Stomach smooth muscle (tissue), 2 donors: ENCODE results near the gene CCDC142.

Source experiments
- H3K27ac ChIP-seq: one replicate; pipeline ENCODE4 v1.7.0; 2013; ENCODE audit warnings: mild to moderate bottlenecking, low read length, inconsistent platforms
- H3K27me3 ChIP-seq, 2 donors: one replicate each; pipeline ENCODE4 v1.7.0; 2013; ENCODE audit warnings: low read length in 2 of 2; ENCODE audit not compliant: insufficient read depth in 2 of 2, control insufficient read depth in 1 of 2
- H3K36me3 ChIP-seq, 2 donors: one replicate each; pipeline ENCODE4 v1.7.0; 2013; ENCODE audit warnings: low read length in 2 of 2; ENCODE audit not compliant: control insufficient read depth in 2 of 2, insufficient read depth in 2 of 2
- H3K4me1 ChIP-seq: one replicate; pipeline ENCODE4 v1.7.0; 2013; ENCODE audit warnings: low read length; ENCODE audit not compliant: control insufficient read depth, insufficient read depth
- H3K4me3 ChIP-seq, 2 donors: one replicate each; pipeline ENCODE4 v1.7.0; 2013; ENCODE audit warnings: low read length in 2 of 2
- H3K9ac ChIP-seq, 2 donors: one replicate each; pipeline ENCODE4 v1.7.0; 2013; ENCODE audit warnings: low read length in 2 of 2, mild to moderate bottlenecking in 1 of 2
- H3K9me3 ChIP-seq, 2 donors: one replicate each; pipeline ENCODE4 v1.7.0; 2013; ENCODE audit warnings: low read length in 2 of 2; ENCODE audit not compliant: control insufficient read depth in 2 of 2
- donor health status: healthy.
- donor health status: Pancreatic carcinoma.

CCDC142 gene

GRCh38 chr2:74525717-74526648 is 43.2 kb upstream of the CCDC142 start, which contains the start of gene DQX1:
Gene DQX1 (minus strand): TSS chr2:74526231. CDS start chr2:74525729, 502 bp downstream.
- Histone ChIP-seq H3K27ac (no peak within 1 kb of the TSS), H3K4me3 (no peak within 1 kb of the TSS), H3K36me3 (peaks cover 19 to 22% of the 10 kb centered on the region in 2 donors), H3K27me3 (no peaks in the 10 kb centered on the region), H3K9ac (no peak within 1 kb of the TSS), H3K4me1 (peaks cover 24% of the 10 kb centered on the region), H3K9me3 (no peaks in the 10 kb centered on the region)

GRCh38 chr2:74524955-74525716 is 42.3 kb upstream of the CCDC142 start:
- Histone ChIP-seq H3K27ac (no peak overlapping the region), H3K4me3 (no peak overlapping the region), H3K27me3 (peaks cover 3 to 4% of the 10 kb centered on the region in 2 donors), H3K36me3 (peaks cover 19 to 22% of the 10 kb centered on the region in 2 donors), H3K9ac (no peak overlapping the region), H3K9me3 (no peaks in the 10 kb centered on the region), H3K4me1 (peaks cover 17% of the 10 kb centered on the region)

GRCh38 chr2:74524005-74524404 is 41.2 kb upstream of the CCDC142 start:
- Histone ChIP-seq H3K4me3 (no peak overlapping the region), H3K27me3 (peaks cover 10 to 13% of the 10 kb centered on the region in 2 donors), H3K9ac (no peak overlapping the region), H3K27ac (no peak overlapping the region), H3K4me1 (peaks cover 13% of the 10 kb centered on the region), H3K36me3 (peaks cover 19 to 22% of the 10 kb centered on the region in 2 donors), H3K9me3 (no peaks in the 10 kb centered on the region)

GRCh38 chr2:74522516-74522915 is 39.7 kb upstream of the CCDC142 start:
- no peak overlapping the region for H3K9ac ChIP-seq

GRCh38 chr2:74516650-74517049 is 33.9 kb upstream of the CCDC142 start:
- no peaks in the 10 kb centered on the region for H3K9me3 ChIP-seq
- no peak overlapping the region for H3K27ac ChIP-seq
- H3K36me3 ChIP-seq = no peaks in the 10 kb centered on the region
- no peak overlapping the region for H3K9ac ChIP-seq
- peaks cover 69 to 76% of the 10 kb centered on the region in 2 donors for H3K27me3 ChIP-seq
- H3K4me1 ChIP-seq = peaks cover 20% of the 10 kb centered on the region
- peak overlapping the region in 1 of 2 donors; percentile 52 for H3K4me3 ChIP-seq

More at GRCh38 chr2:74522516-74522915, 39.7 kb upstream of the CCDC142 start:
- Histone ChIP-seq H3K4me1 (peaks cover under 1% of the 10 kb centered on the region), H3K27ac (no peak overlapping the region), H3K36me3 (peaks cover 15% of the 10 kb centered on the region in 2 donors), H3K9me3 (no peaks in the 10 kb centered on the region), H3K4me3 (no peak overlapping the region), H3K27me3 (peaks cover 22 to 25% of the 10 kb centered on the region in 2 donors)

GRCh38 chr2:74515981-74516633 is 33.3 kb upstream of the CCDC142 start:
- Histone ChIP-seq H3K27ac (no peak overlapping the region), H3K36me3 (no peaks in the 10 kb centered on the region), H3K9me3 (no peaks in the 10 kb centered on the region), H3K9ac (no peak overlapping the region), H3K4me3 (peak overlapping the region in 1 of 2 donors; percentile 52), H3K4me1 (peaks cover 20% of the 10 kb centered on the region), H3K27me3 (peaks cover 75 to 81% of the 10 kb centered on the region in 2 donors)

GRCh38 chr2:74515271-74515980 is 32.6 kb upstream of the CCDC142 start:
- Histone ChIP-seq H3K27ac (no peak overlapping the region), H3K9ac (no peak overlapping the region), H3K9me3 (no peaks in the 10 kb centered on the region), H3K4me1 (peaks cover 20% of the 10 kb centered on the region), H3K4me3 (peak overlapping the region in 1 of 2 donors; percentile 52), H3K27me3 (peaks cover 78 to 84% of the 10 kb centered on the region in 2 donors), H3K36me3 (no peaks in the 10 kb centered on the region)

GRCh38 chr2:74514368-74515270 is 31.8 kb upstream of the CCDC142 start, which contains the start of gene TLX2:
Gene TLX2 (plus strand): TSS chr2:74514450. CDS start chr2:74514807, 357 bp downstream.
- Histone ChIP-seq H3K4me1 (peaks cover 20% of the 10 kb centered on the region), H3K27ac (no peak within 1 kb of the TSS), H3K36me3 (no peaks in the 10 kb centered on the region), H3K9ac (no peak within 1 kb of the TSS), H3K27me3 (peaks cover 77 to 80% of the 10 kb centered on the region in 2 donors), H3K9me3 (no peaks in the 10 kb centered on the region), H3K4me3 (no peak within 1 kb of the TSS)

- Histone ChIP-seq H3K27ac (no peak overlapping the region), H3K4me3 (no peak overlapping the region), H3K4me1 (peaks cover 20% of the 10 kb centered on the region), H3K36me3 (no peaks in the 10 kb centered on the region), H3K9ac (no peak overlapping the region), H3K27me3 (peaks cover 71 to 75% of the 10 kb centered on the region in 2 donors), H3K9me3 (no peaks in the 10 kb centered on the region)
Observed at GRCh38 chr2:74513605-74514367, 31.0 kb upstream of the CCDC142 start.
